ENCODE measurements around the gene COL11A1. TPM values are rescaled to one million over a fixed set of nuclear protein-coding genes. Genes with fewer than 3 reads are reported as not detected.

COL11A1 gene
- total RNA-seq, 4 donors from 2014 or later, result 1.1 to 1.9 (median 1.5) TPM; not detected in 1

GRCh38 chr1:102838016-102838415, 270.3 kb downstream of the COL11A1 start:
- TF ChIP-seq, protein P1, sequence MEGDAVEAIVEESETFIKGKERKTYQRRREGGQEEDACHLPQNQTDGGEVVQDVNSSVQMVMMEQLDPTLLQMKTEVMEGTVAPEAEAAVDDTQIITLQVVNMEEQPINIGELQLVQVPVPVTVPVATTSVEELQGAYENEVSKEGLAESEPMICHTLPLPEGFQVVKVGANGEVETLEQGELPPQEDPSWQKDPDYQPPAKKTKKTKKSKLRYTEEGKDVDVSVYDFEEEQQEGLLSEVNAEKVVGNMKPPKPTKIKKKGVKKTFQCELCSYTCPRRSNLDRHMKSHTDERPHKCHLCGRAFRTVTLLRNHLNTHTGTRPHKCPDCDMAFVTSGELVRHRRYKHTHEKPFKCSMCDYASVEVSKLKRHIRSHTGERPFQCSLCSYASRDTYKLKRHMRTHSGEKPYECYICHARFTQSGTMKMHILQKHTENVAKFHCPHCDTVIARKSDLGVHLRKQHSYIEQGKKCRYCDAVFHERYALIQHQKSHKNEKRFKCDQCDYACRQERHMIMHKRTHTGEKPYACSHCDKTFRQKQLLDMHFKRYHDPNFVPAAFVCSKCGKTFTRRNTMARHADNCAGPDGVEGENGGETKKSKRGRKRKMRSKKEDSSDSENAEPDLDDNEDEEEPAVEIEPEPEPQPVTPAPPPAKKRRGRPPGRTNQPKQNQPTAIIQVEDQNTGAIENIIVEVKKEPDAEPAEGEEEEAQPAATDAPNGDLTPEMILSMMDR (IDR thresholded peaks at IDR 0.05; ENCODE audit: low read depth), result no peak

DNA sequence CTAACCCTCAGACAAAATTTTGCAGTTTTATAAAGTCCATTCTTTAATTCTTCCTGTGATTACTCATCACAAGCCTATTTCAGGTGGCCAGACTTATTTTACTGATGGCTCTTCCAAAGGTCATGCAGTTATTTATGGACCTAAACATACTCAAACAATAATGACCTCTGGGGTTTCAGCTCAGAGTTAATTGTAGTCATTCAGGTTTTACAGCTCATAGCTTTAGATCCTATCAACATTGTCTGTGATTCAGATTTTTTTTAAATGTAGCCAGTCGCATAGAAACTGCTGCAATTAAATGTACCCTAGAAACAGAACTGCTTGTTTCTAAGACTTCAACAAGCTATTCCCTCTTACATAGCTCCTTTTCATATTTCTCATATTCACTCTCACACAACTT, 270.8 kb downstream of the COL11A1 start:
- TF ChIP-seq, protein P1 (IDR thresholded peaks at IDR 0.05; ENCODE audit: low read depth), result no peak

DNA sequence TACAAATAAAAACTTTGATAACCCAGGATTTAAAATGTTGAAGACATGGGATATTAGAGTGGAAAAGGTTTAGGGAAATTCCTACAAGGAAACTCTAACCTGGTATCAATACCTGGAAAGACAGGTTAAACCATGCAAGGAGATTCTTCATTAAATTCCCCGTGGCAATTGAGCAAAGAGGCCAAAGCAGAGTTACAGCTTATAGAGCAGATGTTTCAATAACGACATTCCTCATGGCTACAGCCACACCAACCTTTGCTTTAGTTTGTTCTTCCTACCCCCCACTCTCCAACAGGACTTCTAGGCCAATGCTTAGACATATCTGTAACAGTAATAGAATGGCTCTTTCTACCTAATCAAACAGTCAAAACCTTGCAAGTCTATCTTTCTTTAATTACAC, 271.3 kb downstream of the COL11A1 start:
- TF ChIP-seq, protein P1 (IDR thresholded peaks at IDR 0.05; ENCODE audit: low read depth), result no peak

DNA sequence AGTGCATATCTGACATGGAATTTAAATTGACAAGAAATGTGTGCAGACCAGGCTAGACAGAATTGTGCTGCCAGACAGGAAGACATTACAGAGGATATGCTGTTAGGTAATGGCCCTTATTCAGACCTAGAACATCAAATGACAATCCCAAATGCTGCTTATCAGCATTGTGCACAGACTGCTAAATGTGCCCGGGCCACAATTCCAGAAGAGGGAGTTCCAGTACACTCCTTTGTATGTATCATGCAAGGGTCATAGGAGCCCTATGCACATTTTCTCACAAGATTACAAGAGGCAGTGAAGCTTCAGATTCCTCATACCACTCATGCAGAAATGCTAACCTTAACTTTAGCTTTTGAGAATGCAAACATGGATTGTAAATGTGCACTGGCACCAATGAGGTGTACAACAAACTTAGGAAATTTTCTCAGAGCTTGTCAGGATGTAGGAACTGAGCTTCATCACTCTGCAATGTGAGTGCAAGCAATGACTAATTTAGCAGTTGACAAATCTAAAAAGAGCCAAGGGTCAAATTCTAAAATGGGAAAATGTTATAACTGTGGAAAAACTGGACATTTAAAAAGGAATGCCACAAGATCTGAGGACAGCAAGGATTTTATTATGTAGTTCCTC, 273.5 kb downstream of the COL11A1 start:
- TF ChIP-seq, protein P1 (IDR thresholded peaks at IDR 0.05; ENCODE audit: low read depth), result no peak

GRCh38 chr1:102833151-102833550, 275.2 kb downstream of the COL11A1 start:
- TF ChIP-seq, protein P1 (IDR thresholded peaks at IDR 0.05; ENCODE audit: low read depth), result no peak
